HCT116 (cell line): Measurements from ENCODE around the gene AHRR. TPM values are rescaled to one million over a fixed set of nuclear protein-coding genes. Genes with fewer than 3 reads are reported as not detected.
"Not testable (repeated sequence)": the region's sequence is repeated elsewhere in the genome, so short reads cannot be mapped to it uniquely, and the experiment has no call there.

Source experiments
- ATAC-seq: fragments of 200-7000 bp; cut with Tn5 transposase; 2 replicates; pipeline ENCODE4 v1.9.1; 2020; ENCODE audit warnings: mild to moderate bottlenecking, moderate library complexity
- BruUV-seq: library from RNA; stranded (reverse); fragments of 400-500 nt; replicated peaks from 2 replicates; lab custom pipeline; 2021; lab: Mats Ljungman, UMichigan
- CTCF ChIA-PET: fragments of 300-600 bp; sonication (Branson Sonifier 250); formaldehyde crosslinking; loops from one replicate; lab custom pipeline; 2021; ENCODE audit warnings: antibody characterized with exemption; lab: Charles Lee
- POLR2A ChIA-PET: fragments of 300-600, 350-600 bp; sonication (Branson Sonifier 250); formaldehyde crosslinking; loops from one replicate; lab custom pipeline; 2021; ENCODE audit warnings: antibody characterized with exemption; lab: Charles Lee
- RAD21 ChIA-PET, 2 experiments: fragments of 300-600 bp; sonication (Branson Sonifier 250); formaldehyde crosslinking; loops; one replicate each; lab custom pipeline; 2023; ENCODE audit warnings: low total read pairs in 2 of 2; ENCODE audit not compliant: uncharacterized antibody in 2 of 2, unreplicated experiment in 2 of 2, low non-redundant PET in 1 of 2; lab: Charles Lee
- DNase-seq: peaks from one replicate; pipeline ENCODE4 v3.0.0-alpha.2; 2010; ENCODE audit warnings: low read depth, low spot score
- H2AFZ ChIP-seq: fragments of 200-600 bp; shearing (Covaris generic), sonication (generic); 2 replicates; pipeline ENCODE4 v1.6.1; 2017; ENCODE audit warnings: low read depth, mixed run types, mixed read lengths, antibody characterized with exemption, low read length; ENCODE audit not compliant: poor library complexity, severe bottlenecking
- H3K27ac ChIP-seq: 2 replicates; pipeline ENCODE4 v1.5.1; 2012; ENCODE audit warnings: low read depth, low read length
- H3K27me3 ChIP-seq: fragments of 200-600 bp; sonication (generic); 2 replicates; pipeline ENCODE4 v1.6.1; 2016; ENCODE audit warnings: mixed run types, low read length, mixed read lengths; ENCODE audit not compliant: insufficient read depth
- H3K36me3 ChIP-seq, 2 experiments: fragments of 200-500 bp in 1 of 2; fragments of 200-600 bp in 1 of 2; sonication (Bioruptor generic) in 1 of 2; sonication (generic) in 1 of 2; 2 replicates each; pipeline versions ENCODE4 v1.5.1 to v1.6.1; 2014 to 2016; ENCODE audit warnings: low read length in 2 of 2, inconsistent platforms in 1 of 2, mixed read lengths in 1 of 2, mixed run types in 1 of 2; ENCODE audit not compliant: insufficient read depth in 2 of 2, control insufficient read depth in 1 of 2
- H3K4me1 ChIP-seq, 2 experiments: fragments of 200-600 bp in 1 of 2; sonication (generic) in 1 of 2; 2 replicates each; pipeline versions ENCODE4 v1.5.1 to v1.6.1; 2012 to 2017; ENCODE audit warnings: low read length in 2 of 2, inconsistent platforms in 1 of 2, mild to moderate bottlenecking in 1 of 2, mixed read lengths in 1 of 2, mixed run types in 1 of 2, moderate library complexity in 1 of 2; ENCODE audit not compliant: insufficient read depth in 2 of 2, control insufficient read depth in 1 of 2
- H3K4me2 ChIP-seq: fragments of 200-600 bp; sonication (generic); 2 replicates; pipeline ENCODE4 v1.6.1; 2017; ENCODE audit warnings: mixed run types, low read length, mixed read lengths
- H3K4me3 ChIP-seq, 2 experiments: fragments of 200-600 bp in 1 of 2; sonication (generic) in 1 of 2; replicated peaks in 1 of 2; 2 replicates each; pipeline ENCODE4 v1.5.1; 2011 to 2016; ENCODE audit warnings: low read length in 2 of 2, control low read depth in 1 of 2, low read depth in 1 of 2, mild to moderate bottlenecking in 1 of 2, mixed read lengths in 1 of 2, mixed run types in 1 of 2
- H3K79me2 ChIP-seq: fragments of 200-600 bp; sonication (generic); 2 replicates; pipeline ENCODE4 v1.6.1; 2017; ENCODE audit warnings: mild to moderate bottlenecking, mixed run types, low read length, moderate library complexity, mixed read lengths; ENCODE audit not compliant: insufficient read depth
- H3K9ac ChIP-seq: fragments of 200-600 bp; sonication (generic); 2 replicates; pipeline ENCODE4 v1.6.1; 2016; ENCODE audit warnings: low read length, mixed read lengths
- H3K9me2 ChIP-seq: fragments of 200-600 bp; sonication (generic), shearing (Covaris generic); 2 replicates; pipeline ENCODE4 v1.6.1; 2017; ENCODE audit warnings: mixed run types, mild to moderate bottlenecking, moderate library complexity; ENCODE audit not compliant: insufficient read depth
- H3K9me3 ChIP-seq, 2 experiments: fragments of 200-500 bp in 1 of 2; fragments of 200-600 bp in 1 of 2; sonication (Bioruptor generic) in 1 of 2; sonication (generic) in 1 of 2; 2 replicates each; pipeline ENCODE4 v1.6.1; 2014 to 2017; ENCODE audit warnings: low read length in 2 of 2, mixed read lengths in 2 of 2, inconsistent platforms in 1 of 2, low read depth in 1 of 2, mild to moderate bottlenecking in 1 of 2, mixed run types in 1 of 2, moderate library complexity in 1 of 2; ENCODE audit not compliant: control insufficient read depth in 1 of 2, insufficient read depth in 1 of 2
- H4K20me1 ChIP-seq: fragments of 200-600 bp; sonication (generic), shearing (Covaris generic); 2 replicates; pipeline ENCODE4 v1.6.1; 2017; ENCODE audit warnings: mixed run types, mild to moderate bottlenecking, moderate library complexity; ENCODE audit not compliant: insufficient read depth
- CEBPB ChIP-seq: IDR thresholded peaks from 2 replicates; pipeline ENCODE4 v1.6.1; 2012; ENCODE audit warnings: low read depth
- RAD21 ChIP-seq: IDR thresholded peaks from 2 replicates; pipeline ENCODE4 v1.6.1; 2012; ENCODE audit warnings: low read depth, mild to moderate bottlenecking
- ZNF274 ChIP-seq: fragments of 200-500 bp; sonication (Bioruptor generic); IDR thresholded peaks from 2 replicates; pipeline ENCODE4 v1.6.1; 2014; ENCODE audit warnings: mild to moderate bottlenecking, low read depth, low read length, inconsistent platforms
- intact Hi-C: fragments of 100-400 bp; cut with micrococcal nuclease; formaldehyde crosslinking; loops from 2 replicates; pipeline ENCODE4 v1.10.0; 2022
- total RNA-seq: library from RNA; stranded (reverse); gene quantifications from one replicate; pipeline ENCODE4 v1.2.1, GENCODE V29; 2021; ENCODE audit not compliant: unreplicated experiment

The AHRR gene
- total RNA-seq, 1 experiment from 2014 or later, result 12.7 TPM

DNA sequence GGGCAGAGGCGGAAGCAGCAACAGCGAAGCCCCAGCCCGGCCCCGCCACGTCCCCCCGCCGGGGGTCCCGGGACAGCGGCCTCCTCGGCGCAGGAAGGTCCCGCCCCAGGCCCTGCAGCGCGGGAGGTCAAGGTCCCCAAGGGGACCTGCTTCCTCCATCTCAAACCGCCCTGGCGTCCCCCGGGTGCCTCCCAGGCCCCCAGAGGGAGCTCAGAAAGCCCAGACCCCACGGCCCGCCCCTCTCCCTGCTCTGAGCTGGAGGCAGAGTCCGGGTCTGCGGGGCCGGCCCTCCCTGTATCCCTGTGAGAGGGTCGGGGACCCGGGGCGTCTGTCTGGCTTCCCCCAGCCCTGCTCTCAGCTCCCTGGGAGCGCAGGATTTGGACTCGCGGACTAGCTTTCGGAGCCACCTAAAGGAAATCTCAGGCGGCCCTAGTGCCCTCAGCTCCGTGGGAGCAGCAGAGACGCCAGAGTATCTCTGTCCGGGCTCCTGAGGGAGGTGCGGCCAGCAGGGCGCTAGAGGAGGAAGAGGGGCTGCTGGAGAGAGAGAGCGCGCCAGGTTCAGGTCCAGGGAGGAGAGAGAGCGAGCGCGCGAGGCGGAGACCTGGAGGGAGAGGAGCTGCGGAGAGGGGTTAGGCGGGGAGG, 152.2 kb downstream of the AHRR start:
- ATAC-seq (peak; percentile 16), DNase-seq (no peak)
- no peaks in the 10 kb centered on the region for H3K27me3 ChIP-seq
- TF ChIP-seq ZNF274 (no peak), RAD21 (no peak), CEBPB (no peak)
- H4K20me1 ChIP-seq, result peaks cover 3% of the 10 kb centered on the region; the same call in 1 of the 2 replicates
- RAD21 ChIA-PET, result no interaction called here
- peaks cover 3 to 5% of the 10 kb centered on the region in 2 experiments; a peak in 1 of 4 replicates for H3K36me3 ChIP-seq
- H3K9me2 ChIP-seq, result no peaks in the 10 kb centered on the region
- no TSS peak for BruUV-seq
- intact Hi-C loops, result no loop called here
- peak overlapping the region; percentile 81 for H3K9ac ChIP-seq
- H3K79me2 ChIP-seq, result peaks cover 22% of the 10 kb centered on the region
- H3K4me3 ChIP-seq, result peak overlapping the region; percentile 75 to 76
- peaks cover 5 to 16% of the 10 kb centered on the region in 2 experiments; a peak in 3 of 4 replicates for H3K4me1 ChIP-seq
- H3K27ac ChIP-seq, result peak overlapping the region; percentile 70
- H3K4me2 ChIP-seq, result peak overlapping the region; percentile 90
- CTCF ChIA-PET, result interaction anchor here (2.8 kb wide), 1 partner anchor 157 kb away, joined by 11 read pairs; no protein-coding TSS in a partner anchor
- POLR2A ChIA-PET, result no interaction called here
- H3K9me3 ChIP-seq, result no peaks in the 10 kb centered on the region
- H2AFZ ChIP-seq, result no peak overlapping the region

GRCh38 chr5:474232-474839, 152.8 kb downstream of the AHRR start:
- ATAC-seq, H3K9me3 ChIP-seq, H3K27me3 ChIP-seq, RAD21 ChIA-PET, POLR2A ChIA-PET, H4K20me1 ChIP-seq, H2AFZ ChIP-seq, BruUV-seq, H3K36me3 ChIP-seq, H3K9me2 ChIP-seq, intact Hi-C loops, DNase-seq: not testable (repeated sequence)
- Histone ChIP-seq H3K4me3 (peak overlapping the region; percentile 75 to 76), H3K79me2 (peaks cover 22% of the 10 kb centered on the region), H3K4me1 (peaks cover 5 to 16% of the 10 kb centered on the region in 2 experiments; a peak in 3 of 4 replicates), H3K4me2 (peak overlapping the region; percentile 90), H3K9ac (peak overlapping the region; percentile 81), H3K27ac (peak overlapping the region; percentile 70; the same call in 1 of the 2 replicates)
- CTCF ChIA-PET, result interaction anchor here (2.8 kb wide), 1 partner anchor 157 kb away, joined by 11 read pairs; no protein-coding TSS in a partner anchor
